Mesothelial cell of epicardium (in vitro differentiated cells): Measurements from ENCODE around the gene LTBP1. TPM values are rescaled to one million over a fixed set of nuclear protein-coding genes. Genes with fewer than 3 reads are reported as not detected.

Source experiments
- DNase-seq, 2 experiments: peaks; one replicate each; pipeline ENCODE4 v3.0.0; 2021; ENCODE audit warnings: low spot score in 2 of 2; ENCODE audit not compliant: unreplicated experiment in 2 of 2
- H3K27ac Mint-ChIP-seq: 2 replicates; pipeline ENCODE4 v1.8.0; 2021; ENCODE audit warnings: mixed read lengths
- H3K27me3 Mint-ChIP-seq: 2 replicates; pipeline ENCODE4 v1.8.0; 2021; ENCODE audit warnings: low read depth, mixed read lengths
- H3K36me3 Mint-ChIP-seq: 2 replicates; pipeline ENCODE4 v1.8.0; 2021; ENCODE audit warnings: mixed read lengths
- H3K4me1 Mint-ChIP-seq: 2 replicates; pipeline ENCODE4 v1.8.0; 2021; ENCODE audit warnings: mixed read lengths
- H3K4me3 Mint-ChIP-seq: 2 replicates; pipeline ENCODE4 v1.8.0; 2021; ENCODE audit warnings: mild to moderate bottlenecking, moderate library complexity, mixed read lengths
- H3K9me3 Mint-ChIP-seq: 2 replicates; pipeline ENCODE4 v1.8.0; 2021; ENCODE audit warnings: mixed read lengths
- total RNA-seq: library from RNA; stranded (reverse); gene quantifications from 3 replicates; pipeline ENCODE4 v1.2.1, GENCODE V29; 2021
- TF ChIP-seq, protein P1 (sequence below): fragments of 200-600 bp; sonication (generic); IDR thresholded peaks from one replicate; pipeline ENCODE4 v1.5.0; 2021; ENCODE audit warnings: antibody characterized with exemption; ENCODE audit not compliant: unreplicated experiment

The LTBP1 gene
- total RNA-seq, 1 donor from 2014 or later: 80.2 TPM

DNA sequence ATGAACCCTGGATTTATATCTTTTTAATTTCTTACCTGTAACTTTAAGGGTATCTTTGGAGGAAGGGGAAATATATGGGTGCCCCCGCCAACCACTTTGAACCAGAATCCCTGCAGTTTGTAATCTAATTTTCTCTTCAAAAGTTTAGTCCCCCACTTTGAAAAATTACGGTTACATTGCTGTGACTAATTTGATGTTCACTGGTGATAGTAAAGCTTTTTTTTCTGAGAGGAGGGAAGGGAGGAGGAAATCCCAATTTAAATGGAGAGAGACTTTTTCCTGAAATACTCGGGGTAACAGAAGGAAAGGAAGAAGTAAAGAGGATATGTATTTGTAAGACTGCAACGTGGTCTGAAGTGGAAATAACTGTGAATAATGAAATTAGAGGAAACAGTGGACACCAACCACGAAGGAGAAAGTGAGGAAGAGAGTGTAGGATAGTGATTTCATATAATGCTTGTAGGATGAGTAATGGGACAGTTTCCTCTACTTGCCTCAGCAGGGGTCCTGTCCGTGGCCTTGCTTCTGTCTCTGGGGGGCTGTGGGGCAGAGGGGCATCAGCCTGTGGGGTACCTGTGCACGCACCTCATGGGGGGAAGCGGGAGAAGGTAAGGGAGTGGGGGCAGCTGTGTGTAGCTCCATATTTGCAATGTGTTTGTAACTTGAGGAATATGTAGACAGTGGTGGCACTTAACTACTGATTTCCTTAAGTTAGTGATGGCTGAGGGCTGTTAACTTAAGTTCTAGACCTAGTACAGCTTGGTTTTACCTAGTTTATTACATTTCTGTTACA lies 161.1 kb downstream of the LTBP1 start:
- no peak for DNase-seq

DNA sequence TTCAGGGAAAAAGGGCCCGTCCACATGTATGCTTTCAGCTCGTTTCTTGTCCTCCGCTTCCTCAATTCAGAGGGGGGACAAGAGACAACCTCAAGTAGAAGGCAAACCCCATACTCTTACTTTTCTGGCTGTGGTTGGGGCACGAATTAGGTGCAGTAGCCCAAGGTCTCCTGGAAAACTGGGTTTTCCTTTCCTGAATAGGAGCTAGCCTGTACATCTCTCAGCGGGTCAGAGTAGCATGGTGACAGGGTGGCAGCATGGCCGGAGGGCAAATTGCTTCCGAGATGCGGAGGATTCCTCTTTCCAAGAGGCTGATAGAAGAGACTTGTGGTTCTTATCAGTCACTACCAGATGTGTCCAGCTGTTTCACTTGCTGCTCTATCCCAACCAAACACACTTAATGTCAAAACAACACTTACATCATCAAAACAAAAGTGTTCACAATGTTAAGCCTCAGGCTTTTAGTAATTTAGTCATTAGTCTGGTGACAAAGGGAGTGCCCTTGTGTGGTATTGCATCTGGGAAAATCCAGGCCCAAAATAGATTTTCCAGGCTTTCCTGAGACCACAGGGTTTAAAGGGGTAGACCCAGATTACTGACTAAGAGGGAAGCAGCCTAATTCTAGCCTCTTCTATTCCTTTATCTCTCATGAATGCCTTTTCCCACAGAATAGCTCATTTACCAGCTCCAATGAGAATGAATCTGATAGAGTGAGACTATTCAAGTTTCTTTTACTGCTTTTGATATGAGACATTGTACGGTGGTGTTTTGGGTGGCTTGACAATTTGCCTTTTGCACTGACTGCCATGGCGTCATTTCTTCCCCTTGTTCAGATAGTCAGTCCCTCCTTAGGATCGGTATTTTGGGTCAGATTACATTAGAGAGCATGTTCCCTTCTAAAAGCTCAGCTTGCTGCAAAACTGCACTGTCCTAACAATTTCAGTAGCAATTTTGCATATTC lies 162.0 kb downstream of the LTBP1 start:
- DNase-seq: no peak
- Mint-ChIP-seq H3K4me3 (no peak overlapping the region), H3K27ac (no peak overlapping the region), H3K36me3 (peaks cover 25% of the 10 kb centered on the region), H3K9me3 (peaks cover 20% of the 10 kb centered on the region), H3K4me1 (peaks cover 9% of the 10 kb centered on the region), H3K27me3 (no peaks in the 10 kb centered on the region)
- TF ChIP-seq, protein P1, sequence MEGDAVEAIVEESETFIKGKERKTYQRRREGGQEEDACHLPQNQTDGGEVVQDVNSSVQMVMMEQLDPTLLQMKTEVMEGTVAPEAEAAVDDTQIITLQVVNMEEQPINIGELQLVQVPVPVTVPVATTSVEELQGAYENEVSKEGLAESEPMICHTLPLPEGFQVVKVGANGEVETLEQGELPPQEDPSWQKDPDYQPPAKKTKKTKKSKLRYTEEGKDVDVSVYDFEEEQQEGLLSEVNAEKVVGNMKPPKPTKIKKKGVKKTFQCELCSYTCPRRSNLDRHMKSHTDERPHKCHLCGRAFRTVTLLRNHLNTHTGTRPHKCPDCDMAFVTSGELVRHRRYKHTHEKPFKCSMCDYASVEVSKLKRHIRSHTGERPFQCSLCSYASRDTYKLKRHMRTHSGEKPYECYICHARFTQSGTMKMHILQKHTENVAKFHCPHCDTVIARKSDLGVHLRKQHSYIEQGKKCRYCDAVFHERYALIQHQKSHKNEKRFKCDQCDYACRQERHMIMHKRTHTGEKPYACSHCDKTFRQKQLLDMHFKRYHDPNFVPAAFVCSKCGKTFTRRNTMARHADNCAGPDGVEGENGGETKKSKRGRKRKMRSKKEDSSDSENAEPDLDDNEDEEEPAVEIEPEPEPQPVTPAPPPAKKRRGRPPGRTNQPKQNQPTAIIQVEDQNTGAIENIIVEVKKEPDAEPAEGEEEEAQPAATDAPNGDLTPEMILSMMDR: no peak

More for the DNA sequence above, 161.1 kb downstream of the LTBP1 start:
- H3K9me3 Mint-ChIP-seq: peaks cover 20% of the 10 kb centered on the region
- TF ChIP-seq, protein P1: no peak
- H3K27ac Mint-ChIP-seq: no peak overlapping the region
- peaks cover 23% of the 10 kb centered on the region for H3K36me3 Mint-ChIP-seq
- no peak overlapping the region for H3K4me3 Mint-ChIP-seq
- no peaks in the 10 kb centered on the region for H3K27me3 Mint-ChIP-seq
- H3K4me1 Mint-ChIP-seq: peaks cover 9% of the 10 kb centered on the region

DNA sequence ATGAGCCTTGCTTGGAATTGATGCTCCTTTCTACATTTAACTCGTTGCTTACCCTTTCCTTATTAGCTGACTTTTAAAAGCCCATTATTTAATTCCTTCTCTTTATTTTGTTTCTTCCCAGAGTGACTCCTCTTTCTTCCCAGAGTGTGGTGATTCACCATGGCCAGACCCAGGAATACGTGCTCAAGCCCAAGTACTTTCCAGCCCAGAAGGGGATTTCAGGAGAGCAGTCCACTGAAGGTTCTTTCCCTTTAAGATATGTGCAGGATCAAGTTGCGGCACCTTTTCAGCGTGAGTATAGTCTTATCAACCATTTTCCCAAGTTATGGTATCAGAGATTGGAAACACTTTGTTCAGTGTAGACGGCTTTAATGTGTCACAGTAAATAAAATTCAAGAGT lies 163.7 kb downstream of the LTBP1 start:
- Mint-ChIP-seq H3K4me3 (no peak overlapping the region), H3K36me3 (peaks cover 20% of the 10 kb centered on the region), H3K27ac (no peak overlapping the region), H3K27me3 (no peaks in the 10 kb centered on the region), H3K9me3 (peaks cover 15% of the 10 kb centered on the region), H3K4me1 (peaks cover 9% of the 10 kb centered on the region)
- TF ChIP-seq, protein P1: no peak
- no peak for DNase-seq

DNA sequence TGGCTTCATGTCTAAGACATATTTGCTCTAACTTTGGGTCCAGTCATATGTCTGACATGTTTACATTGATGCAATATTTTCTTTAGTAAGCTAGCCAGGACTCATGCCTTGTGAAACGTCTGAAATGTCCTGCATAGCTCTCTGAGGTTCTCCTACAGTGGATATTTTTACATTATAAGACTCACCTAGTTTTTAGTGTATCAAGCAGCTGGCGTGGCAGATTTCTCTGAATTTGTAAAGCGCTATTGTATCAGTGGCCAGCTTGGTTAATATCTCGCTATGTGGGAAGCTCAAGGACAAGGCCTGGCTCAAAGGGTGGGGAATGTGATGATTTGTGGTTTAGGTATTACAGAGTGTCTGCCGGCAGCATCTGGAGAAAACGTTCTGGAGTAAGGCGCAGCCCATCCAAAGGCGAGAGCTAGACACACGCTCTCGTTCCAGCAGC lies 164.3 kb downstream of the LTBP1 start:
- H3K9me3 Mint-ChIP-seq: peaks cover 10% of the 10 kb centered on the region
- H3K4me1 Mint-ChIP-seq: peaks cover 9% of the 10 kb centered on the region
- H3K27ac Mint-ChIP-seq: no peak overlapping the region
- H3K4me3 Mint-ChIP-seq: no peak overlapping the region
- TF ChIP-seq, protein P1: no peak
- no peaks in the 10 kb centered on the region for H3K27me3 Mint-ChIP-seq
- no peak for DNase-seq
- H3K36me3 Mint-ChIP-seq: peaks cover 15% of the 10 kb centered on the region

DNA sequence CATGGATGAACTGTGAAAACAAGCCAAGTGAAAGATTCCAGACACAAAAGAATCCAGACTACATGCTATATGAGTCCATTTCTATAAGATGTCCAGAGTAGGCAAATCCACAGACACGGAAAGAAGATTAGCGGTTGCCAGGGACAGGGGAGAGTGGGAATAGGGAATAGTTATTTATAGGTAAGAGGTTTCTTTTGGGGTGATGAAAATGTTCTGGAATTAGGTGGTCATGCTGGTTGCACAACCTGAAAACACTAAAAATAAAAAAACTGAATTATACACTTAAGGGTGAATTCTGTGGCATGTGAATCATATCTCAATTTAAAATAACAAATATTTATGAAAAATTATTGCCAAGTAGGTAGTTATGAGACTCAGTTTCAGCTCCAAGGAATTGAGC lies 168.4 kb downstream of the LTBP1 start:
- H3K27me3 Mint-ChIP-seq: no peaks in the 10 kb centered on the region
- no peak overlapping the region for H3K27ac Mint-ChIP-seq
- no peak overlapping the region for H3K4me3 Mint-ChIP-seq
- H3K36me3 Mint-ChIP-seq: peaks cover 18% of the 10 kb centered on the region
- peaks cover 9% of the 10 kb centered on the region for H3K4me1 Mint-ChIP-seq
- peaks cover 1% of the 10 kb centered on the region for H3K9me3 Mint-ChIP-seq
- TF ChIP-seq, protein P1: no peak
- DNase-seq: no peak
